ENCODE measurements around the gene PRAME.
"Not testable (repeated sequence)": the region's sequence is repeated elsewhere in the genome, so short reads cannot be mapped to it uniquely, and the experiment has no call there.

The PRAME gene

DNA sequence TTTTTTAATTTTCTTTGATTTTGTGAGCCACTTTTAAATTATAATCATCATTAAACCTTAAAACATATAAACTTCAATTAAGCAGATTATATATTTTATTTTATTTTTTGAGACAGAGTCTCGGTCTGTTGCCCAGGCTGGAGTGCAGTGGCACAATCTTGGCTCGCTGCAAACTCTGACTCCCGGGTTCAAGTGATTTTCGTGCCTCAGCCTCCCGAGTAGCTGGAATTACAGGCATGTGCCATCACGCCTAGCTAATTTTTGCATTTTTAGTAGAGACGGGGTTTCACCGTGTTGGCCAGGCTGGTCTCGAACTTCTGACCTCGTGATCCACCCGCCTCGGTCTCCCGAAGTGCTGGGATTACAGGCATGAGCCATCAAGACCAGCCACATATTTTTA is 22.5 kb upstream of the PRAME start:
- not testable (repeated sequence) for H3K27ac ChIP-seq; DNase-seq (ENCODE audit: low read depth, low spot score)

- no peak for DNase-seq (ENCODE audit: low read depth, low spot score)
- no peak overlapping the region for H3K27ac ChIP-seq
Measured at GRCh38 chr22:22579869-22580604, 21.0 kb upstream of the PRAME start.

DNA sequence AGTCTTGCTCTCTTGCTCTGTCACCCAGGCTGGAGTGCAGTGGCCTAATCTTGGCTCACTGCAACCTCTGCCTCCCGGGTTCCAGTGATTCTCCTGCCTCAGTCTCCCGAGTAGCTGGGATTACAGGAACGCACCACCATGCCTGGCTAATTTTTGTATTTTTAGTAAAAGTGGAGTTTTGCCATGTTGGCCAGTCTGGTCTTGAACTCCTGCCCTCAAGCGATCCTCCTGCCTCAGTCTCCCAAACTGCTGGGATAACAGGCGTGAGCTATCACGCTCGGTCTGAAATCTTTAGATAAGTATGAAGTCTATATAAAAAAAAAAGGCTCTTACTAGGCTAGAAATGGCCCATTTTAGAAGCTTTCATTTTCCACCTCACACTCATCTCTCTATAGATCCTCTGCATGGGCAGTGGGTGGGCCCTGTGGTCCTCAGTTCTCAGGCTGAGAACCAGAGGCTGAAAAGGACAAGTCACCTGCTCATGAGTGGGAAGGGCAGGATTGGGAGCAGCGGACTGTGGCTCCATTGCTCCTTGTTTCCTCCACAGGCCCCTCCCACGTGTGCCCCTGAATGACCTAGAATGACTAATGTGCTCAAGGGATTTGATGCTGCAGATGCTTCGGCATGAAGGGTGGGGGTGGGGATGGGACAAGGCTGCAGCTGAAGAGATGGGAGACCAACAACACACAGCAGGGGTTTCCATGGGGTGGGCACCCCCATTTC is 19.8 kb upstream of the PRAME start:
- no peak overlapping the region for H3K27ac ChIP-seq
- DNase-seq (ENCODE audit: low read depth, low spot score): no peak

DNA sequence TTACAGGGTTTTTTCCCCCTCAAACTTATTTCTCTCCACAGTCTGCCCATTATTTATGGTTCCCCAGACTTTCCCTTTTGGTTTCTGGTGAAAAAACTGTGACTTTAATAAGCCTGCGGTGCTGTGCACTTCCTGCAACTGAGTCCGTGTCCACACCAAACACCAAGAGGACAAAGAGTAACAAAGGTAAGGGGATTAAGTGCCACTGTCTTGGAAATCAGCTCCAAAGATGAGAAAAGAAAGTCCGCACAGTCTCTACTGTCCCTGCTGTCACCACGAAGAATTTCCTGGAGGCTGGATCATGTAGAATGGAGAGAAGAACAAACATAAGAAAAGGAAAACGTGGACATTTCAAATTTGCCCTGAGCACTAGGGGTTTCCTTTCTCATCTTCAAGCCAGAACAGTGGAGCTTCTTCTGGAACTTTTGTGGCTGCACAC is 17.9 kb upstream of the PRAME start:
- DNase-seq (ENCODE audit: low read depth, low spot score): no peak
- H3K27ac ChIP-seq: no peak overlapping the region

DNA sequence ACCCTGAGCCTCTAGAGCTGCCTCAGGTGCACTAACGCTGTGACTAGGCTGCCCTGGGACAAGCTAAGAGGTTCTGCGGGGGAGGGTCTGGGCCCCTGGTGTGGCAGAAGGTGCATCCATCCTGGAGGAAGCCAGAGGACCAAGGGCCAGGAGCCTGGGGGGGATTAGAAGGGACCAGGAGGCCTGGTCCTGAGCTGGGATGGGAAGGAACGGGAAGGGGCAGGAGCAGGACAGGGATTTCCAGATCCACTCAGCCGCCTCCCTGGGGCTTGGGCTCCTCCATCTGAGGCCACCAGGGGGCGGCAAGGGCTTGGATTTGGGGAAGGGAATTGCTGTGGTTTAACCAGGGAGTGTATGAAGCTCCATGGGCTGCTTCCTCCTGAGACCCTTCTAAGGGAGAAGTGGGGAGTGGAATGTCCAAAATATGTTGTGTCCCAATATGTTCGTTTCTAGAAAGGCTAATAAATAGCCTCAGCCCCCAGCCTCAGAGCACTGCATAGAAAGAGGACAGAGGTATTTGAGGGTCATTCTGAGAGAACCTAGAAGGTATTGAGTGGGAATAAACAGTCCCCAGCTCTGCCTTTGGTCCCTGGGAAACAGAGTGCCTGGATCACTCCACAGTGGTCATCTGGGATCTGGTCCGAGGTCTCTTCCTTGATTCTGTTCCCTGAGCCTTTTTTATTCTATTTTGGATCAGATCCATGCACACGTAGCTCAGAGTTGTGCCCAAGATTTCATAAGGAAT is 17.4 kb upstream of the PRAME start:
- no peak for DNase-seq (ENCODE audit: low read depth, low spot score)

DNA sequence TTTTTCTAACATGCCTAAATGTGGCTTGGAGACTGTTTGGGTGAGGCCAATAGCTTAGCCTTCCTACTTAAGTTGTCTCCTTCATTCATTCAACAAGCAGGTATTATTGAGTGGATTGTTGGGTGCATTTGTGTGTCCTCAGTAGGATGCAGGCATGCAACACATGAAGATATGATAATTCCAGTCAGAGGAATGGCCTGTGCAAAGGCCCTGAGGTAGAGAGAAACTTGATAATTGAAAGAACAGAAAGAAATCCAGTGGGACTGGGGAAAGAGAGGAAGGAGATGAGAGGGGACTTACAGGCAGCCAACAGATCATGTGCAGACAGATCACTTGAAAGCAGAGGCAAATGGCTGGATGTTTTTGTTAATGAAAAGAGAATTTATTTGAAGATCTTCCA is 15.3 kb upstream of the PRAME start:
- DNase-seq (ENCODE audit: low read depth, low spot score): no peak
- H3K27ac ChIP-seq: no peak overlapping the region

More for the DNA sequence above, 17.4 kb upstream of the PRAME start:
- no peak overlapping the region for H3K27ac ChIP-seq

DNA sequence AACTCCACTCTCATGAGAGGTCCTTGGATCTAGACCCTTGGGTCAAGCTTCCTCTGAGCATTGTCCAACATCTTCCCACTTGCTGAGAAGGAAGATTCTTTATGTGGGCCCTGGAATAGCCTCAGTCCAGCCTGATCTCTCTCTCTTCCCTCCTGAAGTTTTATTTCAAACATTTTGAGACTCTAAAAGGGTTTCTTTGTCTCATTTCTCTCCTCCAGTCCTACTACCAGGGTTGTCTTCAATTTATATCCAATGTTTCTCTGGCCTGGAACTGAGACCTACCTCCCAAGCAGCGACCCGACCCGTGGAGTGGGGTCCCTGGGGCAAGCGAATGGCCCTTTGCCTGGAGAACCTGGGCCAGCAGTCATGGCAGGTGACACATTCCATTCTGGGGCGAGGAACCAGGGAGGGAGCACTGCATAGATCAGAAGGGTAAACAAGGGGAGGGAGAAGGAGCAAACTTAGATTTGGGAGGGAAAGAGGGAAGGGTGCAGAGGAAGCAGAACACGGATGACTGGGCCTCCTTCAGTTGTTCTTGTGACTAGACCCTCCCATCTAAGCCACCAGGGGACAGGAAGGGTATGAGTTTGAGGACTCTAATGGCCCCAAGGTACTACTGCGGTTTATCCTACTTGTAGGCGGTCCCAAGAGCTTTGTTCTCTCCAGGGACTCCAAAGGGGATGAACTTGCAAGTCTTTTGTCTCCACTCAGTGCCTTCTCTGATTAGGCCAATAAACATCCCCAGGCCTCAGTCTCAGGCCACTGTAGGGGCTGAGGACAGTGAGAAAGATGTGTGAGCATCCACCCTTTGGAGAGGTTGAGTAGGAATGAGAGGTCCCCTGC is 14.2 kb upstream of the PRAME start:
- H3K27ac ChIP-seq: no peak overlapping the region
- DNase-seq (ENCODE audit: low read depth, low spot score): no peak

GRCh38 chr22:22571862-22572261 is 12.8 kb upstream of the PRAME start:
- DNase-seq (ENCODE audit: low read depth, low spot score): no peak
- no peak overlapping the region for H3K27ac ChIP-seq

DNA sequence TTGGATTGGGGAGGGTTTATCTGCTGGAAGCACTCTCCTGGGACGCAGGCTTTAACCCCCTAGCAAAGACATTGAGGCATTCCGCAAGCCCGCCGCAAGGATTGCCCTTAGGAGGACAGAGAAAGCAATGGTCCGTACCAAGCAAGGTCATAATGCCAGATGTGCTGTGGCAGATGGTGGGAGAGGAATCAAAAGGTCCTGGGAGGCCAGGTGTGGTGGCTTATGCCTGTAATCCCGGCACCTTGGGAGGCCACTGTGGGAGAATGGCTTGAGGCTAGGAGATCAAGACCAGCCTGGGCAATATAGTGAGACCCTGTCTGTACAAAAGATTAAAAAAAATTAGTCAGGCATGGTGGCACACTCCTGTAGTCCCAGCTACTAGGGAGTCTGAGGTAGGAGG is 12.4 kb upstream of the PRAME start:
- no peak for DNase-seq (ENCODE audit: low read depth, low spot score)
- no peak overlapping the region for H3K27ac ChIP-seq

- DNase-seq (ENCODE audit: low read depth, low spot score): no peak
- H3K27ac ChIP-seq: no peak overlapping the region
Measured at GRCh38 chr22:22569218-22569617, 10.2 kb upstream of the PRAME start.

DNA sequence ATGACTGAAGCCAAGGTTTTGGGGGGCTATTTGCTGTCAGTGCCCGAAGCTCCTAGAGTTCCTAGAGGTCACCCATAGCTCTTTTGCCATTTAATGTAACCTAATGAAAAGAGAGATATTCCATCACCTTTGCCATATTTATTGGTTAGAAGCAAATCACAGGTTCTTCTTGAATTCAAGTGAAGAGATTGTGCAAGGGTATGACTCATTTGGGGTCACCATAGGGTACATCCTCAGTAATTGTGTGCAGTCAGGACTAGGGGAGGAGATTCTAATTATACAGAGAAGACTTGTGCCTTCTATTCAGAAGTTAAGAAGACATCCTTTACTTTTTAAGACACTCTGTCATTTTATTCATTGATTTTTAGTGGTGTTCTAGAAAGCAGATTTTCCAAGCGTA is 6.9 kb upstream of the PRAME start:
- no peak overlapping the region for H3K27ac ChIP-seq
- no peak for DNase-seq (ENCODE audit: low read depth, low spot score)

DNA sequence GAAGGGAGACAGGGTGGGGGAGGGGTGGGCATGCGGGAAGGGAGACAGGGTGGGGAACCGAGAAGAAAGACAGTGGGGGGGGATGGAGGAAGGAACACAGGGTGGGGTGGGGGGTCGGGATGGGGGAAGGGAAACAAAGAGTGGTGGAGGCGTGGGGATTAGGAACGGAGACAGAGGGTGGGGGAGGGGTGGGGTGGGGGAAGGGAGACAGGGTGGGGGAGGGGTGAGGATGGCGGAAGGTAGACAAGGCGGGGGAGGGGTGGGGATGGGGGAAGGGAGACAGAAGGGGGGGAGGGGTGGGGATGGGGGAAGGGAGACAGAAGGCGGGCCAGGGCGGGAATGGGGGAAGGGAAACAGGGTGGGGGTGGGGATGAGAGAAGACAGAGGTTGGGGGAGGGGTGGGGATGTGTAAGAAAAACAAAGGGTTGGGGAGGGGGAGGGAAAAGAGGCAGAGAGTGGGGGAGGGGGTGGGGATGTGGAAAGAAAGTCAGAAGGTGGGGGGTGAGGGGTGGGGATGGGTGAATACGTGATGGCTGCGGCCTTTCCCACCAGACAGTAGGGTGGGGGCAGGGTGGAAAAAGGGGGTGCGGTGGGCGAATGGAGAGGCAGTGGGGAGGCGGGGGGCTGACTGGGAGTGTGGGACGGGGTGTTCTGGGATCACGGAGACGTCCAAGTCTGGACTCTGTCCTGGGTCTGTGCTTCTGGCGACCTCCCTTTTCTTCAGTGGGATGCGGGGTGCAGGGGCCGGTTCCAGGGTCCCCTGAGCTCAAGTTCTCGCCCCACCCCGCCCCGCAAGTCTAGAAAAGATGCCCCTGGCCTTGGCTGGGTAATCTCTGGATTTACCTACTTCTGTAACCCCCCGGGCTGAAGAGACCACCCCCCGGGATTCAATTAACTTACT is 744 bp downstream of the PRAME start:
- no peak overlapping the region for H3K27ac ChIP-seq
- no peak for DNase-seq (ENCODE audit: low read depth, low spot score)

DNA sequence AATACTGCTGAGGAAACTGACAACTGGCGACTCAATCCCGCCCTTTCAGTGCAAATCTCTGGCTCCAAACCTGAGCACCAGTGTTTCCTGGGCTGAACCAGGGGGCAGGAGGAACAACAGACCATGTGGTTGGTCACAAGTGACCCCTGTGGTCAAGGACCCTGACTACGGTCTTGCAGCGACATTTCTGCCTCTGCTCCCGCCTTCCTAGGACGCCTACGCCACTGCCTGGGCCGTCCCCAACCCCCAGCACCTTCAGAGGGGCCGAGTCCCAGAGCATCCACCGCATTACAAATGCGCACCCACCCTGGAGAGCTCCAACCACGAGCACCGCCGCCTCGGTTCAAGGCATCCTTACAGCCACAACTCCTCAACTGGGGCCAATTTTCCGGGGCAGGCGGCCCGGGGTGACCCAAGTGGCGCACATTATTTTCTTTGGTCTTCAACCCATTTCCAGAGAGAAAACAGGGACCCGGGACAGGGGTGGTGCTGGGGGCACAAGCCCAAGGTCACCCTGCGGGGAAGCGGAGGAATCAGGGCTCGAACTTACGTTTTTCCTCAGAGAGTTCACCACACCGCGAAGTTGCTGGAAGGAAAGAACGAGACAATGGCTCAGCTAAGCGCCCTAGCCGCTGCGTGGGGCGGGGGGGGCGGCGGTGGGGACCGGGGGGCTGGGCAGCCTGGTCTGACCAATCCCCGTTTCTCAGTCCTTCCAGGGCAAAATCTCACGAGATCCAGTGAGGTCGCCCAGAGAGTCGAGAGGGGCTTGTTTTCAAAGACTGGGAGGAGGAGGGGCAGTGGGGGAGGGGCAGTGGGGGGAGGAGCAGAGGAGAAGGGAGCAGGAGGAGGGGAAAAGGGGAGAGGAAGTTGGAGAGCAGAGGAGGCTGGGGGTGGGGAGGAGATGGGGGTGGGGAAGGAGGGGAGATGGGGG is 1.8 kb downstream of the PRAME start:
- no peak overlapping the region for H3K27ac ChIP-seq
- no peak for DNase-seq (ENCODE audit: low read depth, low spot score)

DNA sequence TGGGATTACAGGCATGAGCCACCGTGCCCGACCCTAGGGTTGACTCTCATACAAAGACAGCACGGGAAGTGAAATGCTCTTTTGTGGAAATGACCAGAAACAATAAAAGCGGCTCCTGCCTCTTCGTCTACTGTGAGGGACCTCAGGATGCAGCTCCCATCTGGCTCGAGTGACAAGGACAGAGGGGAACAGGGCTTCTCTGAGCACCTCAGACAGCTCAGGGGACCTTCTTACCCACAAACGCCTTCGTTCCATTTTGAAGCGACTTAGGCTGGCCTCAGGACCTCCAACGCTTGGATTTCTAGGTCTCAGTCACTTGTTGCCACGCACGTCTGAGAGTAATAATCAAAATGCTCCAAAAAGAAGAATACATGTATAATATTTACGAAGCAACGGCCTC is 2.5 kb downstream of the PRAME start:
- no peak overlapping the region for H3K27ac ChIP-seq
- no peak for DNase-seq (ENCODE audit: low read depth, low spot score)

DNA sequence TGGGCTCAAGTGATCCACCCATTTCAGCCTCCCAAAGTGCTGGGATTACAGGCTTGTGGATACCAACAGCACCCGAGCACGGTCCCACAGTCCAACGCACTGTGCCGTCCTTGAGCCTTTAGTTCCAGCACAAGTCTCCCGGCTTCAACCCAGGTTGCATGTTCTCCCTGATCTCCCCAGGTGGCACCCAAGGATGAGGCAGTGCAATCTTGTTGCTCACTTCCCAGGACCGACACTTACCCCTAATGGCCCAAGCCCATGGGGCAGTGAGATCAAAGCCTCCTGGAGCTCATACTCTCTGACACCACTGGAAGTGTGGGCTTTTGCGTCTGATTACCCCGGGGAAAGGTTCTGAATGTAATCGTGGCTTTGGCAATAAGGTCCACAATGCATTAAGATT is 3.5 kb downstream of the PRAME start:
- no peak overlapping the region for H3K27ac ChIP-seq
- DNase-seq (ENCODE audit: low read depth, low spot score): no peak

DNA sequence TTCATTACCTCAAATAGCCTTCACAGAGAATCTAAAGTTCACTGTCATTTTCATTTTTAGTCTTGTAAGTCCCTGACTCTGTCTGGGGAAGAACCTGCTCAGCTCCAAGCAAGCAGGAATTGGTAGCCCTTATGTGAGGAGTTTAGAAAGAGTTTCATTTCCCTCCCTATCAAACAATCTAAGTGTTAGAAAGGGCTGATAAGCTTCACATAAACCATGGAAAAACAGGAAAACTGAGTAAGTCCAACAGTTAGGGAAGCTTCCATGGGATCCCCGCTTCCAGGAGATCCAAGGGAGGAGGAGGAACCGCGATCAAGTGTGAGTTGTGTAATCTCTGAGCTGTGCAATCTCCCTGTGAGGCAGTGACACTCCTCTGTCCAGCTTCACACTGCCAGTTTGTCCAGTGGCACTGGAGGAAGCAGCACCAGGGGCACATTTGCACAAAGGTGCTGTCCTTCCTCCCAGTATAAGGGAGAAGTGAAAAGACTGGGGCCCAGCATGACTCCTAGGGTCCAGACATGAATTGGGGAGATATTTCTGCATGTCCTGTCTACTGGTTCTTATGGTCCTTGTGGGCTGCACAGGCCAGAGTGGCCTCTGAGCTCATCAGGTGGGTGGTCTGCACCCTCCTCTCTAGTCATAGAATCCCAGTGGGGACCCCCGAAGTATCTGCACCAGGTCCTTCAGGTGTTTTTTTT is 4.3 kb downstream of the PRAME start:
- no peak for DNase-seq (ENCODE audit: low read depth, low spot score)
- H3K27ac ChIP-seq: no peak overlapping the region

GRCh38 chr22:22553735-22554586 is 5.1 kb downstream of the PRAME start:
- H3K27ac ChIP-seq: no peak overlapping the region
- DNase-seq (ENCODE audit: low read depth, low spot score): no peak
